SU-DHL-6 (cell line): ENCODE measurements around the gene MYO1H.

ENCODE experiments used
- CTCF ChIP-seq: fragments of 200-600 bp; sonication (generic); IDR thresholded peaks from one replicate; pipeline ENCODE4 v1.5.1; 2017; ENCODE audit warnings: antibody characterized with exemption, mild to moderate bottlenecking, low read length, moderate library complexity; ENCODE audit not compliant: insufficient read depth, poor library complexity, severe bottlenecking
- EZH2phosphoT487 ChIP-seq: fragments of 200-600 bp; sonication (generic), shearing (Covaris generic); conservative IDR thresholded peaks from 2 replicates; pipeline ENCODE4 v1.6.1; 2018; ENCODE audit warnings: mild to moderate bottlenecking, antibody characterized with exemption, low read length, moderate library complexity, mixed read lengths

GRCh38 chr12:109445191-109445609 is 97.5 kb downstream of the MYO1H start:
- TF ChIP-seq EZH2phosphoT487 = no peak
- TF ChIP-seq CTCF = no peak
